Measurements from ENCODE around the gene UGCG.

DNA sequence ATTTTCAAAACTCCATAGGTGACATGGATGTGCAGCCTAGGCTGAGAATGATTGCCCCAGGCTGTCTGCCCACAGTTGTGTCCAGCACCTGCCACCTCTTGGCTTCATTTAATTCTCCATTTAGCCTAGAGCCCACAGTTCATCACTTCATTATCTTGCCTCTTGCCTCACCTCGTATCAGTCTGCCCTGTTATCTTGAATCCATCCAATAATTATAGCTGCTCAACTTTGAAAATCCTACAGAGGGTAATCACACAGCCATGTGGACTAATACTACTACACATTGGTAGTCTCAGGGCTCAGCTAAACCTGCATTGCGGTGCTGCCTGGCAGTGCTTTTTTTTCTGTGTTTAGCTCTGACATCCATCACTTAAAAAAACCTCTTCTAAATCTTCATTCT, 7.4 kb downstream of the UGCG start:
- TF ChIP-seq, protein P1, sequence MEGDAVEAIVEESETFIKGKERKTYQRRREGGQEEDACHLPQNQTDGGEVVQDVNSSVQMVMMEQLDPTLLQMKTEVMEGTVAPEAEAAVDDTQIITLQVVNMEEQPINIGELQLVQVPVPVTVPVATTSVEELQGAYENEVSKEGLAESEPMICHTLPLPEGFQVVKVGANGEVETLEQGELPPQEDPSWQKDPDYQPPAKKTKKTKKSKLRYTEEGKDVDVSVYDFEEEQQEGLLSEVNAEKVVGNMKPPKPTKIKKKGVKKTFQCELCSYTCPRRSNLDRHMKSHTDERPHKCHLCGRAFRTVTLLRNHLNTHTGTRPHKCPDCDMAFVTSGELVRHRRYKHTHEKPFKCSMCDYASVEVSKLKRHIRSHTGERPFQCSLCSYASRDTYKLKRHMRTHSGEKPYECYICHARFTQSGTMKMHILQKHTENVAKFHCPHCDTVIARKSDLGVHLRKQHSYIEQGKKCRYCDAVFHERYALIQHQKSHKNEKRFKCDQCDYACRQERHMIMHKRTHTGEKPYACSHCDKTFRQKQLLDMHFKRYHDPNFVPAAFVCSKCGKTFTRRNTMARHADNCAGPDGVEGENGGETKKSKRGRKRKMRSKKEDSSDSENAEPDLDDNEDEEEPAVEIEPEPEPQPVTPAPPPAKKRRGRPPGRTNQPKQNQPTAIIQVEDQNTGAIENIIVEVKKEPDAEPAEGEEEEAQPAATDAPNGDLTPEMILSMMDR (conservative IDR thresholded peaks at IDR 0.05 in 1 of 2, IDR thresholded peaks at IDR 0.05 in 1 of 2; ENCODE audit: low read depth in 1 of 2, low read length in 2 of 2) = no peak
- TF ChIP-seq EZH2 (IDR thresholded peaks at IDR 0.05; ENCODE audit: low read length, missing control alignments) = no peak

All from fibroblast of lung (primary cell).